ENCODE data around the gene HACL1. TPM values are rescaled to one million over a fixed set of nuclear protein-coding genes. Genes with fewer than 3 reads are reported as not detected.
A peak's percentile ranks its signal among the peaks of the same experiment; 100 is the strongest.

HACL1 gene
- total and polyA plus RNA-seq, 2 donors (not counting 3 experiments of a cell fraction or from before 2014, with no cell fraction given): 16.5 to 27.4 TPM

DNA sequence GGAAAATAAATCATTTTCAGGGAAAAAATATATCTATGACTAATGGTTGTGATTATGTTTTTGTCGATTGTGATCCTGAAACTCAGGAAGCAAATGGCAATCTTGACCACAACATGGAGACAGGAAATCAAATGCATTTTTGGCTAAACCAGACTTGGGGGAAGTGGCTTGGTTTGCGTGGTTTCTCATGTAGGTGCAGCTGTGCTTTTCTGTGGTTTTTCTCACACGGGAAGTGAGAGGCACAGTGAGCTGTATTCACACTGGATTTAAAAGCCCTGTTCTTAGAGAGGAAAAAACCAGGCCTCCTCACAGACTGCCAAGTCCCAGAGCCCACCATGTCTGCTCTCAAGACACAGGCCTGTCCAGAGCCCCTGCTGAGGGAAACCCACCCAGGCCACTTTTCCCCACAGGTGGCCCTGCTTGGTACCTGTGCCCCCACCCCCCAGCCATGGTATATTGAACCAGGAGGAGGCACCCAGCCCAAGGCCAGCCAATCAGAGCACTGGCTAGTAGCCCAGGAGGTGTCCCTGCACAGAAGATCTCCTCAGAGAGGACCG lies 46.3 kb upstream of the HACL1 start:
- Histone ChIP-seq H3K36me3 (ENCODE audit: control insufficient read depth in 2 of 2, extremely low read depth in 1 of 2, insufficient read depth in 2 of 2, low read length in 2 of 2) (no peaks in the 10 kb centered on the region), H3K4me3 (replicated peaks in 1 of 3; ENCODE audit: insufficient read depth in 1 of 3, low read depth in 1 of 3, low read length in 3 of 3) (no peak overlapping the region), H3K79me2 (ENCODE audit: control insufficient read depth, insufficient read depth, low read length) (no peaks in the 10 kb centered on the region), H3K9me3 (replicated peaks; ENCODE audit: control insufficient read depth, insufficient read depth, low read length) (no peaks in the 10 kb centered on the region), H3K4me2 (ENCODE audit: insufficient read depth, low read length) (peak overlapping the region; percentile 70), H3K9me1 (replicated peaks; ENCODE audit: control insufficient read depth, extremely low read depth, insufficient read depth, low read length) (no peaks in the 10 kb centered on the region), H3K4me1 (ENCODE audit: control insufficient read depth, extremely low read depth, insufficient read depth, low read length) (peaks cover 46% of the 10 kb centered on the region), H2AFZ (ENCODE audit: low read depth, low read length) (no peak overlapping the region), H3K27ac (ENCODE audit: insufficient read depth, low read depth, low read length) (peak overlapping the region; percentile 99), H4K20me1 (replicated peaks; ENCODE audit: control insufficient read depth, extremely low read depth, insufficient read depth, low read length) (no peaks in the 10 kb centered on the region), H3K27me3 (ENCODE audit: control insufficient read depth in 2 of 2, insufficient read depth in 2 of 2, low read length in 2 of 2) (no peaks in the 10 kb centered on the region), H3K9ac (replicated peaks; ENCODE audit: extremely low read depth, insufficient read depth, low read length) (peak overlapping the region; percentile 95)
- ChIA-PET POLR2A (interaction anchor here (1.0 to 2.6 kb wide), 3 partner anchors 13 to 46 kb away, joined by 4 to 21 read pairs (median 16); partner anchors contain the start of genes BTD and HACL1), CTCF (interaction anchor here (0.9 to 3.7 kb wide), 6 partner anchors 8 to 165 kb away, joined by 3 to 44 read pairs (median 6); partner anchors contain the start of gene ANKRD28)
- dilution Hi-C loops (cut with MboI; ENCODE audit: extremely low pct_ligation_motif_present, low sequenced_read_pairs) (loop anchor here (25.0 kb wide), 1 partner anchor 415 kb away; no protein-coding TSS in a partner anchor), intact Hi-C loops (cut with micrococcal nuclease) (loop anchor here (1.0 to 2.0 kb wide), 7 partner anchors 11 to 413 kb away; partner anchors contain the start of gene ANKRD28)
- no TSS peak for BruUV-seq (replicated peaks)
- DNase-seq (ENCODE audit: low read depth, low spot score) (peak; percentile 98), FAIRE-seq (peak; percentile 98)
- TF ChIP-seq GATA2 (IDR thresholded peaks at IDR 0.05; ENCODE audit: insufficient read depth, insufficient read length, low read depth, low read length): peak; percentile 79
- peak; percentile 63 for TF ChIP-seq POLR2A (IDR thresholded peaks at IDR 0.05; ENCODE audit: low read depth, low read length)
- peak; percentile 66 for TF ChIP-seq FOS (IDR thresholded peaks at IDR 0.05; ENCODE audit: borderline replicate concordance, insufficient read depth, low read length)
- TF ChIP-seq CTCF (IDR thresholded peaks at IDR 0.05; ENCODE audit: extremely low read depth in 1 of 2, insufficient read depth in 1 of 2, low read depth in 1 of 2, low read length in 2 of 2): no peak
- peak; percentile 90 for TF ChIP-seq JUN (IDR thresholded peaks at IDR 0.05; ENCODE audit: borderline replicate concordance, insufficient read depth, insufficient read length, low read depth)
- peak; percentile 93 for TF ChIP-seq POLR2AphosphoS5 (IDR thresholded peaks at IDR 0.05; ENCODE audit: insufficient read depth, low read depth, low read length)
- no peak for TF ChIP-seq MAX (IDR thresholded peaks at IDR 0.05; ENCODE audit: insufficient read depth, insufficient read length)
